A549 (cell line): ENCODE data around the gene PDS5A.

ENCODE experiments used
- CTCF ChIP-seq: fragments of >200 bp; sonication (Bioruptor Twin); formaldehyde crosslinking; IDR thresholded peaks from 3 replicates; pipeline ENCODE4 v1.5.1; 2016
- GATA3 ChIP-seq: IDR thresholded peaks from 2 replicates; pipeline ENCODE4 v1.6.1; 2012; ENCODE audit warnings: borderline replicate concordance
- NFE2L2 ChIP-seq: fragments of 150-350 bp; conservative IDR thresholded peaks from 2 replicates; pipeline ENCODE4 v1.6.1; 2014; ENCODE audit warnings: low read length
- POLR2A ChIP-seq: IDR thresholded peaks from 2 replicates; pipeline ENCODE4 v1.6.1; 2012; ENCODE audit warnings: mild to moderate bottlenecking, low read length
- RNF2 ChIP-seq: fragments of 200-600 bp; sonication (generic); IDR thresholded peaks from 2 replicates; pipeline ENCODE4 v1.6.1; 2016; ENCODE audit warnings: low read depth, mild to moderate bottlenecking, antibody characterized with exemption, moderate library complexity, borderline replicate concordance

- TF ChIP-seq RNF2 (no peak), GATA3 (no peak), NFE2L2 (no peak), CTCF (no peak), POLR2A (no peak)
Measured at GRCh38 chr4:39792128-39792527, 185.6 kb downstream of the PDS5A start.
